Hippocampal formation (tissue), 2 donors: ENCODE measurements around the gene TMEM222.
"Not testable (repeated sequence)": the region's sequence is repeated elsewhere in the genome, so short reads cannot be mapped to it uniquely, and the experiment has no call there.

Experiments used
- DNase-seq, 2 donors: peaks; one replicate each; lab custom pipeline; 2025; lab: John Stamatoyannopoulos, UW

The TMEM222 gene

DNA sequence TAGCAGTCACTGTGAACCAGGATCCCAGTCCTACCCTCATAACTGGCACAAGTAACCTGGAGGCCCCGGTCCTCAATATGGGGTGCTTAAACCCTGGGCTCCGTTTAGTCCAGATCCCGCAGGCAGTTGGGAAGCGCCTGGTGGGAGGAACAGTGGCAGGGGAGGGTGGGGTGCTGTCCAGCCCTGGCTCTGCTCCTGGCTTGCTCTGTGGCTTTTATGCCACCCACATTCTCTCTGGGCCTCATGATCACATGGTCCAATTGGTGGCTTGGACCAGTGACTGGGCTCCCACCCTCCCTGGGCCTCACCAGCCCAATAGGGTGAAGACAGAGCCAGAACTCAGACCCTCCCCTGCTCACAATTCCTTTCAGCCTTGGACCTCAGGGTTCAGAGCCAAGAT is 58.3 kb downstream of the TMEM222 start:
- no peak for DNase-seq

DNA sequence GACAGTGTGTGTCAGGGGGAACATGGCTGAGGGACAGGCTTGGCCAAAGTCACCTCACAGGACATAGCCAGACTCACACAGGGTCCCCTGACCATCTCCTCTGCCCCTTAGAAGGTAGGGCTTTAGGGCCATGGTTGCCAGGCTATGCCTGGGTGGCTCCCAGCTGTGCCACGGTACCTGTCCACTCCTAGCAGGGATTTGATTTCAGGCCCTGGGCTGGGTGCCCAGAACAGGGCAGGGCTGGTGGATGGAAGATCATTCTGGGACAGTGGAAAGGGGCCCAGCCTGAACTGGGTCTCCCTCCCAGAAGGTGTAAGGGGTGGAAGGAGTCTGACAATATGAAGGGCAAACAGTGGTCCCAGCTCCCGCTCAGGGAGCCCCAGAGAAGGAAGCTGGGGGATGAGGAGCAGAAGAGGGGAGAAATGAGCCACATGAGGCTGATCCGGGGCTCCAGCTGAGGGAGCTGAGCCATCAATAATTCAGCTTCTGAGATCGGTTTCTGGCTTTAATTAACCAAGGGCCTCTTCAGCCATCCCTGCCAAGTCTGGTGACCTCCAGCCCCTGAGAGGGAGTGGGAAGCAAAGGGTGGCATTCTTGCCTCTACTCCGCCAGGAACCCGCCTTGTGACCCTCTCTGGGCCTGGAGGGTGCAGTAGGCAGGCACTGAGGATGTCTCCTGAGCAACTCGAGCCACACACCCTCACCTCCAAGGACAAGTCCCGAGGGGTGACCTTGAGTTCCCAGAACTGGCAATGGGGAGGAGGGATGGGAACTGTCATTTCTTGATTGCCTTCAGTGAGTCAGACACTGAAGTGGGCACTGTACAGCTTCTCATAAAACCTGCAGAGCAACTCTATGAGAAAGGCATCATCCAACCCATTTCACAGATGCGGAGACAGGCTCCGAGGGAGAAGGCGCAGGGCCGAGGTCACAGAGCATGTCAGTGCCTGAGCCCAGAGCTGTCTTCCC is 59.1 kb downstream of the TMEM222 start:
- no peak for DNase-seq

DNA sequence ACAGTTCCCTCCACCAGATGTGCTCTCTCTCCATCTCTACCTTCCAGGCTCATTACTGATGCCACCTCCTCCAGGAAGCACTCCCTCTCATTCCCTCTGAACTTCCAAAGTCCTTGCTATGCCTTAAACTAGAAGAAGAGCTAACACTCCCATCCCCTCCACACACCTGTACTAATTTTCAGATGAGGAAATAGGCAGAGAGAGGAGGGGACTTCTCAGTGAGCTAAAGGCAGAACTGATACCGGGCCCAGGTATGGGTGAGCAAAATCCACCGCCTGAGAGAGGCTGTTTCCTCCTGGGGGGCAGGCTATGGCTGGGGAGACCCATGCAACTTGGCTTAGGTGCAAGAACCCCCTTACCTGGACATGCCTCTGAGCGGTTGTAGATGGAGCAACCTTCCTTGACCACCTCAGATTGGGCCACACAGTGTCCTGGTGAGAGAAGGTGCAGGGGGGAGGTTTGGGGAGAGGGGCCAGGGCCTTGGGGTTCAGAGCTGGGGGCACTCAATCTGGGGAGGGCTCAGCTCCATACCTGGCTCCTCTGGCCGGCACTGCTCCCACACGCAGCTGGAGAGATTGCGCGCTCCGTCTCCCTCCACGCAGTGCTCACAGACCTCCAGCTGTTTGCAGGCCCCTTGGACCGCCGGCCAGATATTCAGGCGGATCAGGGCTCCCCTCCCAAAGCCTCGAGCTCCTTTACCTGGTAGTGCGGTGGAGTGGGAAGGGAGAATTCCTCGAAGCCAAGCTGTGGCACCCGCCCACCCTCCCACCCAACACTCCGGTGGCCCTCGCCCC is 60.2 kb downstream of the TMEM222 start:
- DNase-seq, result no peak

DNA sequence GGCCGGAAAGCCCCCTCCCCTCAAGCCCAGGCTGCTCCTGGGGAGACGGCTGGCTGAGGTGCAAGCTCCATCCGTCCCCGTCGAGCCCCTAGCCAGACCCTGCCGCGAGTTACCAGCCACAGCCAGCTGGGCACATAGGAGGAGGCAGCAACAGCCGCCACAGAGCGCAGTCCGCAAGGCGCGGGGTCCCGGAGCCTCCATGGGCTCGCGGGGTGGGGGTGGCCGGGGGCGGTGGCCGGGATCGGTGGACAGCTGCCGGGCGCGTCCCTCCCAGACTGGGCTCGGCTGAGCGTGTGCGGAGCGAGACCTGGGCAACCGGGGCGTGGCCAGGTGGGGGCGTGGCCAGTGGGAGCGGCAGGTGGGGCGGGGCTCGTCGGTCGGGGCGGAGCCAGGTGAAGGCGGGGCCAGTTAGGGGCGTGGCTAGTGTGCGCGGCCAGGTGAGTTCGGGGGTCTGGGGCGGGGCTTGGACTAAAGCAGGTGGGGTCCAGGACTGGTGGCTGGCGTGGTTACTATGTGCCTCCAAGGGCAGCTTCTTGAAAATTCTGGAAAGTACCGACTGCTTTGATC is 61.2 kb downstream of the TMEM222 start, which contains the start of gene CD164L2:
Gene CD164L2 (minus strand): TSS at position 295 of the 567 bp plus-strand sequence. CDS start 94 bp downstream, at position 201.
- DNase-seq, result no peak

DNA sequence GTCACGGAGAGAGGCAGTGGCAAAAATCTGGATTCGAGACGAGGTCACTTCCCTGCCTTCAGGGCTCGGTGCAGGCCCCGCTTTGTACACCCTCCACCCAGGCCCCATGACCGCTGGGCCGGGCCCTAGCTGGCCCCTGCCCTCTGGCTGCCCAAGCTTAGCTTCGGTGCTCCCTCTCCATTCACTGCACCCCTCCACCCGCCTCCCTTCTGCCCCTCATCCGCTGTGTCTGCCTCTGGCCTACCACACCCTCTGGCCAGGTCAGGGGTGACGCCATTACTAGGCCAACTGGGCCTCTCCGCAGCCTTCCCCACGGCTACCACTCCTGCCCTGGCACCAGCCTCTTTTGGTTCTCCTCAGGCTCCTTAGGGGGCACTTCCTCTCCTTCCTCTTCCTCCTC is 61.7 kb downstream of the TMEM222 start:
- no peak for DNase-seq

DNA sequence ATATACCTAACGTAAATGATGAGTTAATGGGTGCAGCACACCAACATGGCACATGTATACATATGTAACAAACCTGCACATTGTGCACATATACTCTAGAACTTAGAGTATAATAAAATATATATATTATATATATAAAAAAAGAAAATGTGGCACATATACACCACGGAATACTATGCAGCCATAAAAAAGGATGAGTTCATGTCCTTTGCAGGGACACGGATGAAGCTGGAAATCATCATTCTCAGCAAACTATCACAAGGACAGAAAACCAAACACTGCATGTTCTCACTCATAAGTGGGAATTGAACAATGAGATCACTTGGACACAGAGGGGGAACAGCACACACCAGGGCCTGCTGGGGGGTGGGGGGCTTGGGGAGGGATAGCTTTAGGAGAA is 62.8 kb downstream of the TMEM222 start:
- not testable (repeated sequence) for DNase-seq
